Hepatocyte (in vitro differentiated cells): ENCODE measurements around the gene SAGE1.

ENCODE experiments used
- EZH2 ChIP-seq: fragments of 200-600 bp; sonication (generic); IDR thresholded peaks from 2 replicates; pipeline ENCODE4 v1.6.1; 2016; ENCODE audit warnings: antibody characterized with exemption, mild to moderate bottlenecking, borderline replicate concordance
- EZH2phosphoT487 ChIP-seq: fragments of 200-600 bp; sonication (generic); IDR thresholded peaks from one replicate; pipeline ENCODE4 v1.6.1; 2018; ENCODE audit warnings: antibody characterized with exemption, mild to moderate bottlenecking, low read depth, moderate library complexity; ENCODE audit not compliant: unreplicated experiment, severe bottlenecking
- TF ChIP-seq, protein P1 (sequence below): fragments of 200-600 bp; sonication (generic); IDR thresholded peaks from 2 replicates; pipeline ENCODE4 v1.5.1; 2016; ENCODE audit warnings: antibody characterized with exemption, mild to moderate bottlenecking; ENCODE audit not compliant: poor library complexity

DNA sequence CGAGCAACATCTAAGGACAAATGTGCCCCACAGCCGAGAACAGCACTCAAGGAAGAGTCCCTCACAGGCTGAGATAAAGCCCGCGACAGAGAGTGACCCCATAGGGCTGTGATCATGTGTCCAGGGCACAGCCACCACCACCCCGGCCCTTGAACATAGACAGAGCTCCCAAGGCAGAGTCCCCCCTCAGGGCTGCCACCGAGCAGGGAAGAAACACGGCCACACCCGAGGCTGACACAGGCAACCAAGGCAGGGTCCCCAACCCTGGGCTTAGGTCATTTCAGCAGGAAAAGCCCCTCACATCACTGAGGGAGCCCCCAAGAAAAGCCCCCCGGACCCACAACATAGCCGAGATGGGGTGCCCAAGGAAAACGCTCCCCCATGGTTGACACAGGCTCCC, 735 bp upstream of the SAGE1 start:
- TF ChIP-seq, protein P1, sequence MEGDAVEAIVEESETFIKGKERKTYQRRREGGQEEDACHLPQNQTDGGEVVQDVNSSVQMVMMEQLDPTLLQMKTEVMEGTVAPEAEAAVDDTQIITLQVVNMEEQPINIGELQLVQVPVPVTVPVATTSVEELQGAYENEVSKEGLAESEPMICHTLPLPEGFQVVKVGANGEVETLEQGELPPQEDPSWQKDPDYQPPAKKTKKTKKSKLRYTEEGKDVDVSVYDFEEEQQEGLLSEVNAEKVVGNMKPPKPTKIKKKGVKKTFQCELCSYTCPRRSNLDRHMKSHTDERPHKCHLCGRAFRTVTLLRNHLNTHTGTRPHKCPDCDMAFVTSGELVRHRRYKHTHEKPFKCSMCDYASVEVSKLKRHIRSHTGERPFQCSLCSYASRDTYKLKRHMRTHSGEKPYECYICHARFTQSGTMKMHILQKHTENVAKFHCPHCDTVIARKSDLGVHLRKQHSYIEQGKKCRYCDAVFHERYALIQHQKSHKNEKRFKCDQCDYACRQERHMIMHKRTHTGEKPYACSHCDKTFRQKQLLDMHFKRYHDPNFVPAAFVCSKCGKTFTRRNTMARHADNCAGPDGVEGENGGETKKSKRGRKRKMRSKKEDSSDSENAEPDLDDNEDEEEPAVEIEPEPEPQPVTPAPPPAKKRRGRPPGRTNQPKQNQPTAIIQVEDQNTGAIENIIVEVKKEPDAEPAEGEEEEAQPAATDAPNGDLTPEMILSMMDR, result no peak
- TF ChIP-seq EZH2, result no peak
- TF ChIP-seq EZH2phosphoT487, result no peak
